Measurements from ENCODE around the gene SPAG6.
"Not testable (repeated sequence)": the region's sequence is repeated elsewhere in the genome, so short reads cannot be mapped to it uniquely, and the experiment has no call there.

SPAG6 gene

DNA sequence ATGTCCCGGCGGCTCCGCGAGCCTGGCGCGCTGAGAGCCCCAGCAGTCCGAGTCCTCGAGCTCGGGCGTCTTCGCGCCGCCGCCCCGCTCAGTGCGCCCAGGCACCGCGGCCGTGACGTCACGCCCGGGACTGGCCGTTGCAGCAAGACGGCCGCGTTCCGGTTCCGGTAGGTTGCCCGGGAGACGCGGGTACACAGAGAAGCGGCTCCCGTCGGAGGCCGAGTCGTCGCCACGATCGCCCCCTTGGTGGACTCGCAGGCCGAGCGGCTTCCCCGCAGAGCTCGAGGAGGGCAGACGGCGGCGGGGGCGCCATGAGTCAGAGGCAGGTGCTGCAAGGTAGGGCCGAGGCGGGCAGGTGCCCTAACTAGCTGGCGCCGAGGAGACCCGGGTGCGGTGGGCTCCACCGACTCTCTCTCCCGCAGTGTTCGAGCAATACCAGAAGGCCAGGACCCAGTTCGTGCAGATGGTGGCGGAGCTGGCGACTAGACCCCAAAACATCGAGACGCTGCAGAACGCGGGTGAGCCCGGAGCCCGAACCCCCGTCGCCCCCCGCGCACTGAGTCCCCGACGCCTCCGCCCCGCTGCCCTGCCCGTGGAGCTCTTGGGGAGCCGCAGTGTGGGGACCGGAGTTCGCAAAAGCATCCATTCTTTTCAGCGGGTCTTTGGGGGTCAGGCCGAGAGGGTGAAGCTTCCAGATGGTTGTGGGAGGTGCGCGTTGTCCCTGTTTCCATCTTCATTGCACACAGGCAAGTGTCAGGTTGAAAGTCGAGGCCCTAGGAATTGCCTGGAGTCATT lies at the start of gene SPAG6:
TSS of gene SPAG6 (plus strand) at position 196 of the 795 bp plus-strand sequence. CDS start at position 312, 116 bp downstream.
- no peak for DNase-seq (ENCODE audit: low read depth)

DNA sequence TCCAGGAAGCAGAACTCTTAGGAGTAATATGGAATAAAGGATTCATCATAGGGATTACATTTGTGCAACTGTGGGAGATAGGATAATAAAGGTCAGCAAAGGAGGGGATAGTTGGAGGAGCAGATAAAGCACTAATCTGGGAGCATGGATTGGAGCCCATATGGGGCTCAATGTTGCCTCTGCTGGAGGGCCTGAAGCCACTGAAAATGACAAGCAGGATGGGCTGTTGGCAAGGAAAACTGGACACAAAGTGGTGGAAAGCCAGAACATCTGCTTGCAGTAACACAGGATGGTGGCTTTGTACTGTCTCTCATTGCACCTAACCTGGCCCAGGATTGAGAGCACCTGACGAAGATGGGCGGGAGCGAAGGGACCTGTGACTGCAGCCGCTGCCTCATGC lies 44.1 kb upstream of the SPAG6 start:
- no peak for DNase-seq (ENCODE audit: low read depth)

DNA sequence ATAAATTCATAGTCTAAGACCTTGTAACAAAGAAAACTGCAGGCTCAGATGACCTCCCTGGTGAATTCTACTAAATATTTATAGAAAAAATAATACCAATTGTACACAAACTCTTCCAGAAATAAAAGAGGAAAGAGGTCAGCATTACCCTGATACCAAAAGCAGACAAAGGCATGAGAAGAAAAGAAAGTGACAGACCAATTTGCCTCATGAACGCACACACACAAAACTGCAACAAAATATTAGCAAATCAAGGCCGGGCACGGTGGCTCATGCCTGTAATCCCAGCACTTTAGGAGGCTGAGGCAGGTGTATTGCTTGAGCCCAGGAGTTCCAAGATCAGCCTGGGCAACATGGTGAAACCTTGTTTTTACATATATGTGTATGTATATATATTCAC lies 41.8 kb upstream of the SPAG6 start:
- DNase-seq (ENCODE audit: low read depth): no peak

DNA sequence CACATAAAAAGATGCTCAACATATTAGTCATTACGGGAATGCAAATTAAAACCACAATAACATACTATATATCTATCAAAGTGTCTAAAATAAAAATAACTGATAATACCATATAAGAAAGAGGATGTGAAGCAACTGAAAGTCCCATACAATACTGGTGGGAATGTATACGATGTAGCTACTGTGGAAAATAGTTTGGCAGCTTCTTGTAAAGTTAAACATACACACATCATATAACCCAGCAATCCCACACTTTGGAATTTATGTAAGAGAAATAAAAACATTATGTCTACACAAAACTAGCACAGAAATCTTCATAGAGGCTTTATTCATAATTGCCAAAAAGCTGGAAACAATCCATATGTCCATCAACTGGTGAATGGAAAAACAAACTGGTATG lies 39.6 kb upstream of the SPAG6 start:
- no peak for DNase-seq (ENCODE audit: low read depth)

DNA sequence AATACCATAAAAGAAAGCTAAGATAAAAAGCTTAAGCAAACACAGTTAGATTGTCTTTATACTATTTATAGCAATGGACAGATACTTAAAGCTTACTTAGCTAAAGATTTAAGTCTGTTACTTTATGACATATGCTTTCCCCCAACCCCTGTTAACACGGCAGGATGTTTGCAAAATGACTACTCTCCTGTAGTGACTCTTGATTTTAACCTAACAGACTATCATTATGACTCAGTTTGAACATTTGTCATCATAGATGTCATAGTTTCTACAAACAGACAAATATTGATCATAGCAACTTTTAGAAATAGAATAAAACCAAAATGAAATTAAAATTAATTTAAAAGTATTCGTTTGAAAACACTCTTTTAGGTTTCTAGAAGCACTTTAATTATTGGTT lies 36.9 kb upstream of the SPAG6 start:
- DNase-seq (ENCODE audit: low read depth): no peak

DNA sequence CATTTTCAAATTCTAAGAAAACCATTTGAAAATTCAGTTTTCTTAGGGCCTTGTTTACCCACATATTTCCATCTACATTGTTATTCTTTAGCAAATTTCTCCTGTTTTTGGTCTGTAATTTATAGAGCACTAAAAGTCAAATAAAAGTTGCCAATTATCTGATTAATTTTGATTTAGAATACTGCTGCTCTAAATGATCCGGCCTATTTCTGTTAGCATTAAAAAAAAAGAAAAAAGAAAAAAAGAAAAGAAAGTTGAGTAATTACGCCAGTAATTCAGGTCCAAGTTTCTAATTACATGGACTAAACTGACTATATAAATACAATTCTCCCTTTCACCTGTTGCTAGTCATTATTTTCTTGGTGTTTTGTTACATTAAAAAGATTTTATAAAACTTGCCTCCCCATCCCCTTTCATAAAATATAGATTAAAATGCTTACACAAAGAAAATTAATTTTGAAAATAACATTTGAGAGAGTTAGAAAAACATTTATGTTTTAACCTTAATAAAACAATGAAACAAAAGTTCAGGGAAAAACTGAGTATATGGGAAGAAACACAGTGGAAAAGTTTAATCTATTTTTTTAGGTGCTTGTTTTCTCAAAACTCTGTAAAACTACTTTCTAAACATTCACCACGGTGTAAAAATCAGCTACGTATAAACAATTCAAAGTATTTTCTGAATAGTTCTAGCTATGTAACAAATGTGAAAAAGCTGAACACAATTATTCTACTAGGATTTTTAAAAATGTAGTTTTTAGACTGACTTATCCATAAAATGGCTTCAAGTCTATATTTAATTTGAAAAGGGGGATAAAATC lies 35.9 kb upstream of the SPAG6 start:
- DNase-seq (ENCODE audit: low read depth): no peak

DNA sequence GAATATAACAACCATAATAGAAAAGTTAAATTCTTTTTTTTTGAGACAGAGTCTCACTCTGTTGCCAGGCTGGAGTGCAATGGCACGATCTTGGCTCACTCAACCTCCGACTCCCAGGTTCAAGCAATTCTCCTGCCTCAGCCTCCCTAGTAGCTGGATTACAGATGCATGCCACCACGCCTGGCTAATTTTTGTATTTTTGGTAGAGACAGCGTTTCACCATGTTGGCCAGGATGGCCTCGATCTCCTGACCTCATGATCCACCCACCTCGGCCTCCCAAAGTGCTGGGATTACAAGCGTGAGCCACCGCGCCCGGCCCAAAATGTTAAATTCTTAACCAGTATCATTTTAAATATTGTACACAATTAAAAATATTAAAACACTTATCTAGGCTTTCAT lies 35.3 kb upstream of the SPAG6 start:
- not testable (repeated sequence) for DNase-seq (ENCODE audit: low read depth)

DNA sequence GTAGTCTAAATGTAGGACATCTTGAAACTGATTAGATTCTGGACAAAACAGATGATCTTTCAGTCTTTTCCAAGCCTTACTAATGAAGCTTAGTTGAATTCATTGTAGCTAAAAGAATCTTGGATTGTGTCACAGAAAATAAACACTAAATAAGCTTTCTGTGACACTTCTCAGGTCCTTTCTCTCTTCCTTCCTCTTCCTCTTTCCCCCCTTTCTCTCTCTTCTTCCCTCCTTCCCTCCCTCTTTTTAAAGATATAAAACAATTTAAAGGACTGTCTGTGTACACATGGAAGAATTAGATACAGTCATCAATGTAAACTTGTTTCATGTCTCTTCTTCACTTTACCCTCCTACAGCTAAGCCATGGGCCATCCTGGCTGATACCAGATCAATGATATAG lies 34.4 kb upstream of the SPAG6 start:
- DNase-seq (ENCODE audit: low read depth): no peak

DNA sequence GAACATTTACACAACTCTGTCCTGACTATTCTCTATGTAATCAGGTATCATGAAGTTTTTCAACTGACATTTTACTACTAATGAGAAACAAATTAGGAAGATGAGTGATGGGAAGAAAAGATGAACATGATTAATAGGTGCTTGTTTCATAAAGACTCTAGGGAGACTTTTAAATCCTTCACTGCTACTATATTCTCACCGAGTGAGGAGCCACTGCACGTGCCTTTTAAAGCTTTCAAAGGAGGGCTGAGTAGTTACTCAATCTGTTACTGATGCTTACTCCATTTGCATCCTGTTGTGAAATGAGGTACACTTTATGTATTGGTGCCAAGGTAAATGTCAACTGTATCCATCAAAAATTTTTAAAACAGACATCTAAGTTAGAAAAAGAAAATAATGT lies 30.4 kb upstream of the SPAG6 start:
- no peak for DNase-seq (ENCODE audit: low read depth)

DNA sequence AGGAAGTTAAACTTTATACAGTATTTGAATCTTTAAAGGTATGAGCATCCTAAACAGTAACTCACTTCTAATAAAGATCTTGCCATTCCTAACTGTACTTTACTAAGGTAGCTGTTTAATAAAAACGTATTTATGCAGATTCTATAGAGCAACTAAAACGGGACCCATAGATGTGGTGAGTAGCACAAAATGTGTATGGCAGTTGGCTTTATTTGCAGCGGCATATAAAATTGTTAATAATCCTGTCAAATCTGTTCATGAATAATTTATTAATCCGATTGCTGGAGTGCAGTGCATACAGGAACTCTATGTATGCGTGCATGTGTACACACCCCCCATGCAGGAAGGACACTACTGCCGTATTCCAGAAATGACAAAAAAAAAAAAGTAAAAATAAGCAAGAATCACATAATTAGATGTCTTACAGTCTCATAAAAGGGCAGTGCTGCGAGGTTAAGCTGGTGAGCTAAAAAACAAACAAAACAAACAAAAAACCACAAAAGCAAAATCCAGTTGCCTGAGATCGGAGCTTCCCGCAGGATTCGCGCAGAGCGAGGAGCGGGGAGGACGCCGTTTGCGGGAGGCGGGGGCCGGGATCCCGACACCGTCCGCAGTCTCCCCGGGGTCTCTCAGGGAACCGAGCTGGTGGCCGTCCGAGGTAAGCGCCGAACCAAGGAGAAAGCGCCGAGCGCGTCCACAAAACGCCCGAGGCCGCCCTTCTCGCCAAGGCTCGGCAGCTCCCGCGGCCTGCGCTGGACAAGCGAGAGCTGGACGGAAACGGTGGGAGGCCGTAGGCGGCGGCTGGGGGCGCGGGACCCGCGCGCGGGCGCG lies 29.6 kb upstream of the SPAG6 start:
- no peak for DNase-seq (ENCODE audit: low read depth)

DNA sequence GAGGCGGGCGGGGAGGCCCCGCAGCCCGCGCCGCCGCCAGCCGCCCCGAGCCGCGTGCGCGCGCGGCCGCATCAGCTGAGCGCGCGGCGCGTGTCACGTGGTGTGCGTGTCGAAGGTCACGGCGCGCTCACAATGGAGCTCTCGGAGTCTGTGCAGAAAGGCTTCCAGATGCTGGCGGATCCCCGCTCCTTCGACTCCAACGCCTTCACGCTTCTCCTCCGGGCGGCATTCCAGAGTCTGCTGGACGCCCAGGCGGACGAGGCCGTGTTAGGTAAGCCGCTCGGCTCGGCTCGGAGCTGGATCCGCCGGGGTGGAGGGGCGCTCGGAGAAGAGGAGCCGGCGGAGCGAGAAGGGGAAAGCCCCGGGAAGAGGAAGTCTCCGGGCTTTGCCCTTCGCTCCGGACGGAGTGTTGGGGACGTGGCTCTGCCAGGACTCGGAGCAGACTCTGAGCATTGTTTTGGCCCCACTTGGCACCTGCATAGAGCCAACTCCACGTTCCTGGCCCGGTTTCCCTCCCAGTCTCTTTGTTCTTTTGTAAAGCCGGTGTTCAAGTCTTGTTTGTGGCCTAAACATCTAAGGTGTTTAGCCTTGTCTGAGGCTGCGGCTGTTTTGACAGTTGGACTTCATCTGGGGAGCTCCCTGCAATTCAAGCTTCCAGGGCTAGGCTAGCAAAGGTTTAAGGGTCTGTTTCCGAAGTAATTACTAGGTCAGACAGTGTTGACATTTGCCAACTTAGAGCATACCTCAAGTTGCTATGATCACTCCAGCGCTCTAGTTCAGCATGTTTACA lies 28.8 kb upstream of the SPAG6 start, which contains the start of gene COMMD3:
TSS of gene COMMD3 (plus strand) at position 103 of the 790 bp plus-strand sequence. CDS start at position 133, 30 bp downstream.
- peak; percentile 76 for DNase-seq (ENCODE audit: low read depth)

DNA sequence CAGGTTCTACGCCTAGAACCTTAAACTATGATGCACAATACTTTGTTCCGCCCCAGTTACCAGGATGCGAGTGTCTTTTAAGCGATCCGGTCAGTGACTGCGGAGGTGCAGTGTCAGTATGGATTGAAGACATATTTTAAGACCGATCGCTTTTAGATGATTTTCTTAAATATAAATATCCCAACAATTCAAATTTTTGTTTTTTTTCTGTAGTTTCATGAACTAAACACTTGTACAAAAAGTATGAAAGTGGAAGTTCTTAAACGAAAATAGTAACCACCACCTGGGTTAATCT lies 28.3 kb upstream of the SPAG6 start:
- DNase-seq (ENCODE audit: low read depth): no peak

DNA sequence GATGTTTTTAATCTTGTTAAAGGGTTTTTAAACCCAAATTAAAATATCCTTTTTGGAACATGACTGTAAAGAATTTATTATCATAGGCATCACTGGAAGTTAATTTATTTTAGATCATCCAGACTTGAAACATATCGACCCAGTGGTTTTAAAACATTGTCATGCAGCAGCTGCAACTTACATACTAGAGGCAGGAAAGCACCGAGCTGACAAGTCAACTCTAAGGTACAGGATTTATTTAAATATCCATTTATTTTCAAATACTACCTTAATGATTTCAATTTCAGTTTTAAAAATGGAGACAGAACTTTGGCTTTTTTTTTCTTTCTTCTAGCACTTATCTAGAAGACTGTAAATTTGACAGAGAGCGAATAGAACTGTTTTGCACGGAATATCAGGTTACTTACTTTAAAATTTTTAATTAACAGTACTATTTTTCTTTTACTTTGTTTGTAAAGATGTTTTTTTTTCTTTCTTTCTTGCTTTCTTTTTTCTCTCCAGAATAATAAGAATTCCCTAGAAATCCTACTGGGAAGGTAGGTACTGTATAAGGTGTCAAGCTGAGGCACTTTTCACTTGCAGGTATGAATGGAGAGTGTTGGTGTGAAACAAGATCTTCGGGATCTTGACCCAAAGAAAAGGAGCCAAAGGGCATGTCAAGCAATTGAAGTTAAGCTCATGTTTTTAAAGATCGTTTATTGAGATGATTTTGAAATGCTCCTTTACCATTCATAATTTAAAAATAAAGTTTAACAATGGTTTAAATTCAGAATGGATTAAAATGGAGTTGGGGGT lies 27.3 kb upstream of the SPAG6 start:
- DNase-seq (ENCODE audit: low read depth): no peak

DNA sequence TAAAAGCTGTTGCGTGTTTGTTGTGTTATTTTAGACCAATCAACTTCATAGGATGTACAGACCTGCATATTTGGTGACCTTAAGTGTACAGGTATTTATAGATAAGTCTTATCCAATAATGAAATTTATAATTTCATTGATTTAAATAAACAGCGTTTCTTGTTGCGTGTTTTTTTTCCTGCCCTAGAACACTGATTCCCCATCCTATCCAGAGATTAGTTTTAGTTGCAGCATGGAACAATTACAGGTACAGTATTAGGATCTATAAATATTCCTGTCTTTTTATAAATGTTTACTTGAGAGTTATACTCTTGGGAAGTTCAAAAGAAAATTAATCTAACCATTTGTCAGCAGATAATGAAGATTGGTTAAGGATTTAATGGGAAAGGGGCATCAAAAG lies 26.5 kb upstream of the SPAG6 start:
- no peak for DNase-seq (ENCODE audit: low read depth)

DNA sequence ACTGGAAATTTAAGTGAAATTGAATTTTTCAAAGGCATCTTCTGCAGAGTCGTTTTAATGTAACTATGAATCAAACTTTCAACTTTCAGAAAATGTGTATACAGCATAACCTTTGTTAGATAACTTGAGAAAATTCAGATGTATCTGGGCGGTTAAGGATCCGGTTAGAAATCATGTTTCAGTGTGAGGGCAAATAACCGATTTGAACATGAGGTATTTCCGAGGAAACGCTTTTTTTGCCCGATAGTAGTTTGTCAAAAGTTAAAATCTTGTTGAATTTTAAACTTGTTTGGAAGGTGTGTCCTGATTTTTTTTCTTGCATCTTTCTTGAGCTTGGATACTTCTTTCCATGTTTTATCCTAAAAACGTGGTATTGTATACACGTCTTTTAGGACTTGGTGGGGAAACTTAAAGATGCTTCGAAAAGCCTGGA lies 25.7 kb upstream of the SPAG6 start:
- DNase-seq (ENCODE audit: low read depth): no peak

DNA sequence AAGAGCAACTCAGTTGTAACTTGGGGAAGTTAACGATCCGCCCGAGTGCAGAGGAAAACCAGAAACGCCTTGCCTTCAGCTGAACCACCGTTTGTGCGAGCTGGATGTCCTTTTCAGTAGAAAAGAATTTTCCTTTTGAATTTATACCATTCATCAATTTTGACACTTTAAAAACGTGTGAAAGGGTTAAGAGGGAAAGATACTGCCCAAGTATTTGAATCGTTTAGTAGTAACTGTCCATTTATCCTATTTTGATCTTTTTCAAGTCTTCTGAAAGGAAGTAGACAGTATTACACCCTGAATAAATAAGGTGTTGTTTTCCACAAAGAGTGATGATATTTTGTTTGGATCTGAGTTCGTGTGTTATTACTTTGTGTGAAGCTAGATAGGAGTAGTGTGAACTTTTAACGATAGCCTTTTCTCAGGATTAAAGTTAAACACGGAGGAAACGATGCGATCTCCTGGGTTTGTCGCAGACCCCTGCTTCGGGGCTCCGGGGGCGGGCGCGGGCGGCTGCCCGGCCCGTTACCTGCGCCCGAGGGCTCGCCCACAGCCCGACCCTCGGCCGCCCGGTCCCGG lies 25.2 kb upstream of the SPAG6 start:
- no peak for DNase-seq (ENCODE audit: low read depth)

DNA sequence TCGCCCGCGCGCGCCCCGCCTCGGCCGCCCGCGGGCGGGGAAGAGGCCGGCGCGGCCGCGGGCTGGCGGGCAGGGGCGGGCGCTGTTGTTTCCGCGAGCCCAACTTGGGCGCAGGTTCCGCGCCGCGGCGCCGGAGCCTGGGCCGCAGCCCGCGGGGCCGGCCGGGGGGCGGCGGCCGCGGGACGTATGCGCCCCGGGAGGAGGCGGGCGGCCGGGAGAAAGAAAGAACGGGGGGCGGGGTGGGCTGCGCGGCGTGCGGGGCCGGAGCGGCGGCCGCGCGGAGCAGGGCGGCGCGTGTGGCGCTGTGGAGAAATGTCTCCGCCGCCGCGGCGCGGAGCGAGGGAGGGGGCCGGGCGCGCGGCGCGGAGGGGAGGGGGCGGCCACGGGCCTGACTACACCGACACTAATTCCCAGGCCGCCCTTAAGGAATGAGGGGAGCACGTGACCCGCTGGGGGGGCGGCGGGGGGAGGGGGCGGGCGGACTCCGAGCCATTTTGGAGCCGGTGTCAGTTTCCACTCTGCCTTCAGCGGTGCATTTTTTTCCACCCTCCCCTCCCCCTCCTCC lies 24.6 kb upstream of the SPAG6 start, which contains the start of gene BMI1:
TSS of gene BMI1 (plus strand) at position 509 of the 565 bp plus-strand sequence. CDS start 5,351 bp downstream, outside the sequence.
- DNase-seq (ENCODE audit: low read depth): no peak

DNA sequence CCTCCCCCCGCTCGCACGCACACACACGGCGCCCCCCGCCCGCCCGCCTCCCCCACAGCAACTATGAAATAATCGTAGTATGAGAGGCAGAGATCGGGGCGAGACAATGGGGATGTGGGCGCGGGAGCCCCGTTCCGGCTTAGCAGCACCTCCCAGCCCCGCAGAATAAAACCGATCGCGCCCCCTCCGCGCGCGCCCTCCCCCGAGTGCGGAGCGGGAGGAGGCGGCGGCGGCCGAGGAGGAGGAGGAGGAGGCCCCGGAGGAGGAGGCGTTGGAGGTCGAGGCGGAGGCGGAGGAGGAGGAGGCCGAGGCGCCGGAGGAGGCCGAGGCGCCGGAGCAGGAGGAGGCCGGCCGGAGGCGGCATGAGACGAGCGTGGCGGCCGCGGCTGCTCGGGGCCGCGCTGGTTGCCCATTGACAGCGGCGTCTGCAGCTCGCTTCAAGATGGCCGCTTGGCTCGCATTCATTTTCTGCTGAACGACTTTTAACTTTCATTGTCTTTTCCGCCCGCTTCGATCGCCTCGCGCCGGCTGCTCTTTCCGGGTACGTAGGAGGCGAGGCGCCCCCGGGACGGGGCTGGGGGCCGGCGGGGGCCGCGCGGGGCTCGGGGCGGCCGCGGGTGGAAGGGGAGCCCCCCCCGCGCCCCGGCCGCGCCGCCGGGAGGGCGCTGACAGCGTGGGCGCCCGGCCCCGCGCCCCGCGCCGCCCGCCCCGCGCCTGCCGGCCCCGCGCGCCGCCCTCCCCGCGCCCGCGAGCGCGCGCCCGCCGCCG lies 24.0 kb upstream of the SPAG6 start:
- no peak for DNase-seq (ENCODE audit: low read depth)

Measured in GM04504 (cell line).